ENCODE data around the gene PDE6C.

GRCh38 chr10:93615576-93616235 lies 3.4 kb downstream of the PDE6C start:
- TF ChIP-seq POLR2A (IDR thresholded peaks at IDR 0.05), result no peak
- TF ChIP-seq CTCF (IDR thresholded peaks at IDR 0.05), result no peak

Measured in esophagus squamous epithelium (tissue), 4 donors.